Neural cell (in vitro differentiated cells): ENCODE data around the gene NPRL2.

Experiments
- CTCF ChIP-seq: fragments of 450-650 bp; IDR thresholded peaks from 2 replicates; pipeline ENCODE4 v1.5.1; 2014; ENCODE audit warnings: antibody characterized with exemption, mild to moderate bottlenecking, moderate library complexity; ENCODE audit not compliant: poor library complexity, severe bottlenecking
- EP300 ChIP-seq: fragments of 450-650 bp; conservative IDR thresholded peaks from 2 replicates; pipeline ENCODE4 v1.6.1; 2014; ENCODE audit warnings: antibody characterized with exemption, mild to moderate bottlenecking, moderate library complexity; ENCODE audit not compliant: poor library complexity, severe bottlenecking
- EZH2 ChIP-seq: fragments of 200-600, 300-800 bp; shearing (Covaris generic), sonication (generic); IDR thresholded peaks from 2 replicates; pipeline ENCODE4 v1.6.1; 2014; ENCODE audit warnings: antibody characterized with exemption, low read length, borderline replicate concordance, mild to moderate bottlenecking; ENCODE audit not compliant: insufficient read depth, poor library complexity, severe bottlenecking
- POLR2AphosphoS5 ChIP-seq: IDR thresholded peaks from 2 replicates; pipeline ENCODE4 v1.6.1; 2012
- REST ChIP-seq: IDR thresholded peaks from 2 replicates; pipeline ENCODE4 v1.6.1; 2012; ENCODE audit warnings: borderline replicate concordance
- SMC3 ChIP-seq: fragments of 450-650 bp; conservative IDR thresholded peaks from 2 replicates; pipeline ENCODE4 v1.6.1; 2014; ENCODE audit warnings: antibody characterized with exemption, mild to moderate bottlenecking, moderate library complexity; ENCODE audit not compliant: poor library complexity

GRCh38 chr3:50333744-50334328 is 16.7 kb downstream of the NPRL2 start:
- no peak for TF ChIP-seq SMC3
- TF ChIP-seq REST, result no peak
- TF ChIP-seq CTCF, result no peak
- no peak for TF ChIP-seq EZH2
- no peak for TF ChIP-seq EP300
- no peak for TF ChIP-seq POLR2AphosphoS5
